K562 (cell line): ENCODE data around the gene OR13F1. TPM values are rescaled to one million over a fixed set of nuclear protein-coding genes. Genes with fewer than 3 reads are reported as not detected.

ENCODE experiments used
- ATAC-seq: fragments of 200-7000 bp; cut with Tn5 transposase; 3 replicates; pipeline ENCODE4 v1.9.1; 2020; ENCODE audit warnings: moderate library complexity
- BruUV-seq: library from RNA; stranded (reverse); fragments of 400-500 nt; replicated peaks from 2 replicates; lab custom pipeline; 2021; lab: Mats Ljungman, UMichigan
- CTCF ChIA-PET: fragments of 300-600 bp; formaldehyde crosslinking; extraction: SDS; loops from one replicate; lab custom pipeline; 2021; ENCODE audit warnings: low intra/inter-chr PET ratio; lab: Yijun Ruan, JAX
- POLR2A ChIA-PET: fragments of 300-600, 350-650 bp; sonication (Branson Sonifier 250); formaldehyde crosslinking; extraction: SDS; loops from one replicate; lab custom pipeline; 2021; ENCODE audit warnings: antibody characterized with exemption, inconsistent platforms; lab: Yijun Ruan, JAX
- DNase-seq, 4 experiments: peaks; one replicate each; pipeline versions ENCODE4 v3.0.0 to v3.0.0-alpha.2; 2011 to 2018; ENCODE audit warnings: low spot score in 3 of 4, mixed read lengths in 3 of 4; ENCODE audit errors: extremely low read depth in 1 of 4
- FAIRE-seq: peaks from 2 replicates; lab custom pipeline; 2011; peaks lifted over from hg19 to GRCh38; lab: Jason Lieb, UNC
- H2AFZ ChIP-seq: 2 replicates; pipeline ENCODE4 v1.6.0; 2011; ENCODE audit warnings: low read depth, low read length, control low read depth, inconsistent platforms
- H3K27ac ChIP-seq: fragments of 200-600 bp; 3 replicates; pipeline ENCODE4 v1.8.0; 2011; ENCODE audit warnings: low read depth, mild to moderate bottlenecking, control low read depth, inconsistent platforms, low read length, moderate library complexity, mixed read lengths; ENCODE audit errors: extremely low read depth
- H3K27me3 ChIP-seq, 2 experiments: fragments of 300-600 bp in 1 of 2; 2 replicates in 1 of 2; 3 replicates in 1 of 2; pipeline versions ENCODE4 v1.6.0 to v1.8.0; 2011; ENCODE audit warnings: inconsistent platforms in 2 of 2, low read length in 2 of 2, mild to moderate bottlenecking in 1 of 2, mixed read lengths in 1 of 2, moderate library complexity in 1 of 2; ENCODE audit not compliant: control insufficient read depth in 2 of 2, insufficient read depth in 2 of 2
- H3K36me3 ChIP-seq: fragments of 300-600 bp; 3 replicates; pipeline ENCODE4 v1.8.0; 2011; ENCODE audit warnings: mild to moderate bottlenecking, low read length, inconsistent platforms; ENCODE audit not compliant: control insufficient read depth, insufficient read depth
- H3K4me1 ChIP-seq, 2 experiments: fragments of 200-600 bp in 1 of 2; replicated peaks in 1 of 2; 2 replicates in 1 of 2; 3 replicates in 1 of 2; pipeline versions ENCODE4 v1.5.1 to v1.8.0; 2011; ENCODE audit warnings: inconsistent platforms in 2 of 2, low read length in 2 of 2, mild to moderate bottlenecking in 1 of 2, mixed read lengths in 1 of 2, moderate library complexity in 1 of 2; ENCODE audit not compliant: control insufficient read depth in 2 of 2, insufficient read depth in 2 of 2
- H3K4me2 ChIP-seq: 2 replicates; pipeline ENCODE4 v1.6.1; 2011; ENCODE audit warnings: low read length, control low read depth, inconsistent platforms, mixed read lengths; ENCODE audit not compliant: insufficient read depth
- H3K4me3 ChIP-seq: fragments of 200-600 bp; sonication (generic), shearing (Covaris generic); 2 replicates; pipeline ENCODE4 v1.5.1; 2016; ENCODE audit warnings: control low read depth, inconsistent platforms
- H3K79me2 ChIP-seq: fragments of 200-600 bp; 3 replicates; pipeline ENCODE4 v1.8.0; 2011; ENCODE audit warnings: low read length, inconsistent platforms; ENCODE audit not compliant: control insufficient read depth, insufficient read depth
- H3K9ac ChIP-seq, 2 experiments: 2 replicates each; pipeline versions ENCODE4 v1.6.0 to v1.6.1; 2011; ENCODE audit warnings: low read depth in 2 of 2, low read length in 2 of 2, control low read depth in 1 of 2, inconsistent platforms in 1 of 2, mild to moderate bottlenecking in 1 of 2, mixed read lengths in 1 of 2; ENCODE audit not compliant: insufficient read depth in 1 of 2
- H3K9me1 ChIP-seq: one replicate; pipeline ENCODE4 v1.6.0; 2011; ENCODE audit warnings: inconsistent platforms, mild to moderate bottlenecking, low read length, moderate library complexity; ENCODE audit not compliant: control insufficient read depth, insufficient read depth
- H3K9me3 ChIP-seq: replicated peaks from 2 replicates; pipeline ENCODE4 v1.5.1; 2011; ENCODE audit warnings: low read depth, low read length, inconsistent platforms; ENCODE audit not compliant: control insufficient read depth, insufficient read depth
- H4K20me1 ChIP-seq: replicated peaks from 2 replicates; pipeline ENCODE4 v1.6.1; 2011; ENCODE audit warnings: low read length, inconsistent platforms, mixed read lengths; ENCODE audit not compliant: control insufficient read depth, insufficient read depth
- FOXP1 ChIP-seq: sonication (generic); formaldehyde crosslinking; IDR thresholded peaks from 2 replicates; pipeline ENCODE4 v1.8.0; 2022; ENCODE audit warnings: mild to moderate bottlenecking, missing genetic modification reagents
- FUS ChIP-seq: fragments of 200-400 bp; formaldehyde crosslinking; optimal IDR thresholded peaks from 2 replicates; pipeline ENCODE3; 2017; ENCODE audit warnings: low read depth, low read length
- HDAC2 ChIP-seq: fragments of 450-650 bp; IDR thresholded peaks from 2 replicates; pipeline ENCODE4 v1.6.1; 2016; ENCODE audit warnings: mild to moderate bottlenecking
- KLF13 ChIP-seq: fragments of 450-650 bp; IDR thresholded peaks from 2 replicates; pipeline ENCODE4 v1.6.1; 2016; ENCODE audit warnings: missing genetic modification characterization, low read depth, mild to moderate bottlenecking, missing compliant biosample characterization, moderate library complexity, borderline replicate concordance
- PCBP2 ChIP-seq: fragments of 200-400 bp; formaldehyde crosslinking; IDR thresholded peaks from 2 replicates; pipeline ENCODE4 v1.6.1; 2018; ENCODE audit warnings: low read length, low read depth, mild to moderate bottlenecking, moderate library complexity; ENCODE audit not compliant: poor library complexity, severe bottlenecking
- PHF8 ChIP-seq: fragments of 200-600 bp; sonication (generic); IDR thresholded peaks from 2 replicates; pipeline ENCODE4 v1.6.1; 2012; ENCODE audit warnings: mixed run types, mild to moderate bottlenecking, inconsistent platforms, low read length, moderate library complexity, borderline replicate concordance
- WGBS: fragments of 100-300 bp; shearing (Covaris generic); methylation state at CpG from one replicate; pipeline ENCODE4 v1.1.6; 2016; ENCODE audit warnings: low coverage, mixed read lengths; ENCODE audit not compliant: insufficient coverage; ENCODE audit errors: missing lambda C conversion rate; 5-methylcytosine and 5-hydroxymethylcytosine counted together
- in situ Hi-C: fragments of 300-500 bp; cut with MboI; formaldehyde crosslinking; loops from 4 replicates; pipeline ENCODE4 v1.15.0; 2018; ENCODE audit warnings: inconsistent platforms, mixed read lengths
- intact Hi-C: fragments of 100-400 bp; cut with micrococcal nuclease; formaldehyde crosslinking; loops from 2 replicates; pipeline ENCODE4 v1.14.2; 2022
- polyA plus RNA-seq, 8 experiments: library from polyadenylated mRNA; depleted of rRNA in 4 of 8; stranded (reverse) in 5 of 8; unstranded in 3 of 8; fragments of >200 nt; fragmentation: Nextera tagmentation in 2 of 8; fragmentation: Illumina TruSeq in 1 of 8; extraction: Ambion mirVana in 2 of 8; extraction: Trizol in 1 of 8; gene quantifications; 2 replicates each; pipeline versions ENCODE4 v1.2.1 to v1.2.3, GENCODE V29; 2011 to 2014; ENCODE audit warnings: inconsistent platforms in 1 of 8, missing spikeins in 1 of 8
- total RNA-seq, 7 experiments: library from RNA; depleted of rRNA in 6 of 7; stranded (reverse); fragments of >200 nt in 6 of 7; fragmentation: Illumina TruSeq in 2 of 7; extraction: Trizol in 2 of 7; gene quantifications; 2 replicates each; pipeline versions ENCODE4 v1.2.1 to v1.2.3, GENCODE V29; 2011 to 2021; ENCODE audit warnings: low replicate concordance in 1 of 7
- TF ChIP-seq, protein P1 (sequence below): sonication (generic); formaldehyde crosslinking; IDR thresholded peaks from 2 replicates; pipeline ENCODE4 v1.5.0; 2020; ENCODE audit warnings: missing genetic modification reagents

OR13F1 gene
- total and polyA plus RNA-seq, 9 of the 15 experiments (the other 6 are each of a cell fraction or from before 2014, with no cell fraction given) = not detected

DNA sequence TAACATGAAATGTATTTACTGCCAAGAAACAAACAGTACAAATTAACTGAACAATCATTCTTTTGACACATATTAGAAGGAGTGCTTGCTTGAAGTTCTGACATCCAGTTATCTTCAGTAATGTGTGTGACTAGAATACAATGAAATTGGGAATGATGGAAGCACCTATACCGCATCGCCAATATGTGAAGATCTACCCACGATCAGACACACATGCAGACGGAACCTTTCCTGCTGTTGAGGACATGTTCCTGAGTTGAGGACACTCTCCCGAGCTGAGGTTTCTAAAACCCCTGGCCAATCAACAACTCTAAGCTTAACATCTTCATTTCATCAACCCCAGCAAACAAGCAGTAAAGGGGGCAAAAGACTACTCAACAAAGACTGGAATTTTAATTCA, 32.7 kb downstream of the OR13F1 start, which contains the start of gene OR13C3 (continued):
- TF ChIP-seq, protein P1, sequence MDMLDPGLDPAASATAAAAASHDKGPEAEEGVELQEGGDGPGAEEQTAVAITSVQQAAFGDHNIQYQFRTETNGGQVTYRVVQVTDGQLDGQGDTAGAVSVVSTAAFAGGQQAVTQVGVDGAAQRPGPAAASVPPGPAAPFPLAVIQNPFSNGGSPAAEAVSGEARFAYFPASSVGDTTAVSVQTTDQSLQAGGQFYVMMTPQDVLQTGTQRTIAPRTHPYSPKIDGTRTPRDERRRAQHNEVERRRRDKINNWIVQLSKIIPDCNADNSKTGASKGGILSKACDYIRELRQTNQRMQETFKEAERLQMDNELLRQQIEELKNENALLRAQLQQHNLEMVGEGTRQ (CRISPR knock-in tag) = no peak
- no peak for TF ChIP-seq FOXP1 (CRISPR knock-in tag)
- no peak for TF ChIP-seq KLF13
- no peak for TF ChIP-seq HDAC2
- no peak for TF ChIP-seq PHF8
- TF ChIP-seq, all 486 proteins: peak for 0

DNA sequence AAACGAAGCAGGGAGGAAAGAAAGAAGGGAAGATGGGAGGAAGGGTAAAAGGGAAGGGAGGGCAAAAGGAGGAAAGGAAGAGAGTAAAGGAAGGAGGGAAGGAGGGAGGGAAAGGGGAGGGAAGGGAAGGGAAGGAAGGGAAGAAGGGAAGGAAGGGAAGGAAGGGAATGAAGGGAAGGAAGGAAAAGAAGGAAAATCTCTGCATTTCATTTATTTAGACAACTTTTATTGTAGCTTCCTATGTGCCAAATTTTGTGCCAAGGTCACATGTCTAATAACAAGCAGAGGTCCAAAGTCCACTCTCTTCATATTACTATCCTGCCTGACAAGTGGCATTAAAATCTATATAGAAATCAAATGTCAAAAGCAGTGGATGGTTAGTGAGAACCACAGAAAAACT, 35.2 kb downstream of the OR13F1 start:
- TF ChIP-seq PCBP2 (peak; percentile 79), FUS (no peak)
- POLR2A ChIA-PET = no interaction called here
- H3K9me3 ChIP-seq = no peaks in the 10 kb centered on the region
- no peak overlapping the region for H3K4me3 ChIP-seq
- H3K27me3 ChIP-seq = no peaks in the 10 kb centered on the region
- FAIRE-seq (no peak), ATAC-seq (no peak), DNase-seq (no peak)
- CTCF ChIA-PET = no interaction called here
- WGBS = no CpG with 5 or more reads among the region's 1 CpG
- no peaks in the 10 kb centered on the region for H3K36me3 ChIP-seq
- H3K4me2 ChIP-seq = no peak overlapping the region
- H4K20me1 ChIP-seq = no peaks in the 10 kb centered on the region
- no peak overlapping the region for H3K9ac ChIP-seq
- in situ Hi-C loops = no loop called here
- H3K27ac ChIP-seq = no peak overlapping the region
- H3K4me1 ChIP-seq = no peaks in the 10 kb centered on the region
- BruUV-seq = no TSS peak
- no peak overlapping the region for H2AFZ ChIP-seq
- H3K9me1 ChIP-seq = no peaks in the 10 kb centered on the region
- intact Hi-C loops = no loop called here
- H3K79me2 ChIP-seq = no peaks in the 10 kb centered on the region
